NCI-H146 treated with DMSO at 0.1 percent for 48 hours (cell line): Measurements from ENCODE around the gene PLEKHH2.
"Not testable (repeated sequence)": the region's sequence is repeated elsewhere in the genome, so short reads cannot be mapped to it uniquely, and the experiment has no call there.

ENCODE experiments used
- DNase-seq: peaks from one replicate; lab custom pipeline; 2025; ENCODE audit not compliant: unreplicated experiment; lab: John Stamatoyannopoulos, UW

Gene PLEKHH2

DNA sequence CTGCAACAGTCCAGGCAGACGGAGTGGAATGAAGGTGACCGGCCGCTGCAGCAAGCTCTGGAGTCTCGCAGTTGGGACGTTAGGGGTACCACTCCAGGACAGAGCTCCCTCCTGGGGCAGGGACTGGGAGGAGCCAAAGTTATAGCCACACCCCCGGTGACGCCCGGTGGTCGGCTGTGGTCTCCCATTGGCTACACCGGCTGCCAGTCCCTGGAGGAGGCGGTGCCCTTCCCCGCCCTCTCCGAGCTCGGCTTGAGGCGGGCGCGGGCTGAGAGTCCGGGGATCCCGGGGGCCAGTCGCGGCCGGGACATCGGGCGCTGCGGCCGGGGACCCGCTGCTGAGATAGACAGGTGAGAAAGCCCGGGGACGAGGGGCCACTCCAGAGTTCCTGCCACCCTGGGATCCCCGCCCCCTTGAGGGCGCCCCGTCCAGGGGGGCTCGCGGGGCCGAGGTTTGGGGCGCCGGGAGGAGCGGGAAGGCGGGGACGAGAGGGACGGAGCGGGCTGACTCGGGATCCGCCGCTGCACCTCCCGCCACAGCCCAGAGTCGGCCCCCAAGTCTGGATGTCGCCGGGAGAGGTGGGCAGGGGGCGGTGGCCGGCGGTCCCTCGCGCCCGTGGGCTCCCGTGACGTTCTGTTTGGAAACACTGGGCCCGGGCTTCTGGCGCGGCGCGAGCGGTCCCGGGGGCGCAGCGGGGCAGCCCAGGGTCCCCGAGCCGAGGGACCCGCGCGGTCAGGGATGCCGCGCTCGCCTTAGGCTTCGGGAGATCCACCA lies at the start of gene PLEKHH2:
PLEKHH2 (plus strand) TSS at position 231 of the 774 bp plus-strand sequence. CDS start 7,414 bp downstream, outside the sequence.
- DNase-seq: peak; percentile 80

DNA sequence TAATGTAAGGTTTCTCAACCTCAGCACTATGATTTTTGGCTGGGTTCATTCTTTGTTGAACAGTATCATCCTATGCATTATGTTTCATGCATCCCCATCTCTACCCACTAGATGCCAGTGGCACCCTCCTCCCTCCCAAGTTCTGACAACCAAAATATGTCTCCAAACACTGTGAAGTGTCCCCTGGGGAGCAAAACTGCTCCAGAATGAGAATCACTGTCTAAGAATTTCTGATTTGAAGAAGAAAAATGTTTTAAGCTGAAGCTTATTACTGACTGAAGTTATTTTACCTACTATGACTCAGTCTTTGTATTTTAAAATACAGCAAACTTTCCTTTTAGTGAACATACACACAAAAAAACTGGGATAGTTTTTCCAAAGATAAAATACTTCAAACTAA lies 44.6 kb upstream of the PLEKHH2 start:
- DNase-seq: no peak

DNA sequence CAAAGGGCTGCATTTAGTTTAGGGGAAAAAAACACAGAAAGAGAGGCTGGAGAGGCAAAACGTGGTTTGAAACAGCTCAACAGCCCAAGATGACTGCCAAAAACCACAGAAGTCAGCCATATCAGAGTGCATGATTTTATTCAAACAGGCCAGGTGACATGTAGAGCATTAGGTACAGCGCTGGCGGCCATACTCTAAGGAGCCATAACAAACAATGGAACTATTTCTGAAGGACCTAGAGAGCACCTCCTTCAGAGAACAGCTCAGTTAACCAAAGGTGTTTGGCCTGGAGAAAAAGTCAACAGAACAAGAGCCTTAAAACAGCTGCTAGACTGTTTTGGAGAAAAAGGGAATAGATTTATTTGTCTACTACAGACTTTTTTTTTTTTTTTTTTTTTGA lies 43.8 kb upstream of the PLEKHH2 start:
- DNase-seq: no peak

DNA sequence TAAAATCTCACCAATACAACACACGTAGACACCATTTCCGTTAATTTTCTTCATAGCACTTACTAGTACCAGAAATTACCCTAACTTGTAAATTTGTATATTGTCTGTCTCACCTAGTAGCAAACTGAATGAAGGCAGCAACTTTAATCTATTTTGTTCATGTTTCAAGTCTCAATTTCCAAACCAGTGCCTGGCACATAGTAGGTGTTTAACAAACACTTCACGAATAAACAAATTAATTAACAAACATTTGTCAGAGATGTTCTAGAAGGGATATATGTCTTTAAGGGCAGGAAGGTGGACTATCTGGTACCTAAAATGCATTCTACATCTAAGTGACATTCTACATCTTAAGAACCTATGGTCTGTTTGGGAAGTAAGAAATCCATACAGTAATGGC lies 42.2 kb upstream of the PLEKHH2 start:
- no peak for DNase-seq

DNA sequence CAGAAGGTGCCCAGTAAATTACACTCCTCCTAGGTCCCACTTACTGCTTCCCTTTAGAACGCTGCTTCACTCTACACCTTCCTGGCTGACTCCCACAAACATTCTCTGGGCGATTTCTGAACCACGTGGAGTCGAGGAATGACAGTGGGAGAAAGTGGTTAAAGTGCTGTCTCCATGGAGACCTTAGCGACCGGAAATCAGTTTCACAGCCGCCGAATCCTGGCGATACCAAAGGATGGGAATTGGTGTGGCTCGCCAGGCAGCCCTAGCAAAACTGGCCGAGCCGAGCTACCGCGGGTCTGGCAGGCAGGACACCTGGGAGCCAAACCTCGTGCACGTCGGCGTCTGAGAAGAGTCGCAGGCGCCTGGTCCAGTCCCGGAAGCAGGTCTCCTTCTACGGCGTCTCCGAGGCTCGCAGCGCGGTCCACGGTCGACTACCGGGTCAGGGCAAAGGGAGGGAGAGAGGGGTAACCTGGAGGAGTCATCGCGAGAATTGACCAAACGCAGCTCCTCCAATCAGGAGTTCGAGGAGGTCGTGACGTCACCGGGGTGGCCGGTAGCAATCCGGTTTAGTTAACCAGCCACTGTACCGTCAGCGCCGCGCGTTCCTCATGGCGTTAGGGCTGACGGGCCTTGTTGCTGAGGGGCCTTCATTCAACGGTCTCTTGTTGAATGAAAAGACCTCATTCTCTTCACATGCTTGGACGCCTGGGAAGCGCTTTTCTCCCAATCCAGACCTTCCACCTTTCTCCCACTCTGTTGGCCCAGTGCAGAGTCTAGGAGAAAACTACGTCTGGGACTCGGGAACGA lies 41.3 kb upstream of the PLEKHH2 start, which contains the start of gene THADA:
THADA (minus strand) TSS at position 436 of the 810 bp plus-strand sequence. CDS start 3,646 bp downstream, outside the sequence.
- peak; percentile 94 for DNase-seq

DNA sequence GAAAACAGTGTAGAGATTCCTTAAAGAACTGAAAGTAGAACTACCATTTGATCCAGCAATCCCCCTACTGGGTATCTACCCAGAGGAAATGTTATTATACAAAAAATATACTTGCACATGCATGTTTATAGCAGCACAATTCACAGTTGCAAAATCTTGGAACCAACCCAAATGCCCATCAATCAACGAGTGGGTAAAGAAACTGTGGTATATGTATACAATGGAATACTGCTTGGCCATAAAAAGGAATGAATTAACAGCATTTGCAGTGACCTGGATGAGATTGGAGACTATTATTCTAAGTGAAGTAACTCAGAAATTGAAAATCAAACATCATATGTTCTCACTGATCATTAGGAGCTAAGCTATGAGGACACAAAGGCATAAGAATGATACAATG lies 36.5 kb upstream of the PLEKHH2 start:
- DNase-seq: not testable (repeated sequence)

DNA sequence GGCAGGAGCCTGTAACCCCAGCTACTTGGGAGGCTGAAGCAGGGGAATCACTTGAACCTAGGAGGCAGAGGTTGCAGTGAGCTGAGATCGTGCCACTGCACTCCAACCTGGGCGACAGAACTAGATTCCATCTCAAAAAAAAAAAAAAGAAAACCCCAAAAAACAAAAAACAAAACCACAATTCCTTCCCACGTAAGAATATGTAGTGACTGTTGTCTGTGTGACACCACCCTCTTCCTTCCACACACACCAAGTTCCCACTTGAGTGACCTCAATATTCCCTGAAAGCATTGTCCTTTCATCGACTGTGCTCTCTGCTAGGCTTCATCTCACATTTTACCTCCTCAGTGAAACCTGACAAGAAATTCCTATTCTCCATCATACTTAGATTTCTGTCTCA lies 32.4 kb upstream of the PLEKHH2 start:
- no peak for DNase-seq

DNA sequence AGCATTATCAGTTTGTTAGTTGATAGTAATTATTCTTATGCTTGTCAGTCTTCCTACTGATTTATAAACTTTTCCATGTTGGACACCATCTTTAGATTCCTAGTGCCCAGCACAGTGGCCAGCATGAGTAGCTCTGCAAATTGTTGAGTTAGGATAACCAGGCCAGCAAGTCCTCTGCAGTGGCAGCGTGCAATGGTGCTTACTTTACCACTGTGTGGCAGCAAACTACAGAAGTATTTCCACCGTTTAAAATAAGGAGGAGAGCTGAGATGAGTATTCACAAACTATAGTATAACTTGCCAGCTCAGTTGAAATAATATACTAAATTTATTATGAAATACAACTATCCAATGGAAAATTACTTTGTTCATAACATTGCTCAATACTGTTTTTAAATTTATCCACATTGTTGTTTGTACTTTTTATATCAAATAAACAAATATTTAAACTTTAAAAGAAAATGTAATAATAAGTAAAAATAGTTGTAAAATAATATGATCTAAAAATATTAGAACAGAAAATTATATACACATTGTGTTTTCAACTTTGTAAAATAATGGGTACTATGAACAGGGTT lies 31.9 kb upstream of the PLEKHH2 start:
- peak; percentile 35 for DNase-seq

DNA sequence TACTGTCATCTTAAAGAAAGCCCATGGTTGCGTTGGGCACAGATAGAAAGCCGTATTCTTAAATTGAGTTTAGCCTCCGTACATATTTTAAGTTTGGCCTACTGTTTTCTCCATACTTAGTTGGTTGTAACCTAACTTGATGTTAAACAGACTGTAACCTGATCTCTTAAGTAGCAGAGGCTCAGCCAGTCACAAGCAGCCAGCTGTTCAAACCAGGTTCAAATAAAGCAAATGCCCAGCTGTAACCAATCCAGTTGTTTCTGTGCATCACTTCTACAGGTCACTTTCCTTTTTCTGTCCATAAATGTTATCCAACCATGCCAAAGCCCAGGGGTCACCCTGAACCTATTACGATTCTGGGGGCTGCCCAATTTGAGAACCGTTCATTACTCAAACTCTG lies 31.2 kb upstream of the PLEKHH2 start:
- no peak for DNase-seq

DNA sequence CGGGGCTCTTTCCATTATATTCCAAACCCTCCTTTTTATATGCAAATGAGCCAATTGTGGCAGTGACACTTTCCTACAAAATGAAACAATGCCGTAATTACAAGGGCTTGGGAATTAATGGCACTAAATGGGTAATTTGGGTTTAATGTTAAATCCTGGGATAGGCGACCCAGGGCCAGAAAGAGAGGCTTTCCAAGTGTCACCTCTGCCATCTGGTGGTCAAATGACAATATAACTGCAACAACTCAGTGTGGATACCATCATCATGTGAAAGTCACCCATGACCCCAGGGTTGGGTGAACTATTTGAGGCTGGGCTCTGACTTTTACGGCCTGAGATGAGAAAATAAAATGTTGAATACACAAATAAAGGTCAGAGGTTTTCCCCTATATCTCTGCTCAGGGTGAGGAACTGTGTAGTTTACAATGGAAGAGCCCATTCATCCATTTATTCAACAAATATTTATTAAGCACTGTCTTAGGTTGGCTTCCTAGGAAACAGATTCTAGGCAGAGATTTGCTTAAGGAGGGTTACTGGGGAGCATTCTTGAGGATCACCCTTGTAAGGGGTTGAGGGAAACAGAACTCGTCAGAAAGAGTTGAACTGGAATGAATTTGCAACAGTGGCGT lies 27.7 kb upstream of the PLEKHH2 start:
- DNase-seq: peak; percentile 36

DNA sequence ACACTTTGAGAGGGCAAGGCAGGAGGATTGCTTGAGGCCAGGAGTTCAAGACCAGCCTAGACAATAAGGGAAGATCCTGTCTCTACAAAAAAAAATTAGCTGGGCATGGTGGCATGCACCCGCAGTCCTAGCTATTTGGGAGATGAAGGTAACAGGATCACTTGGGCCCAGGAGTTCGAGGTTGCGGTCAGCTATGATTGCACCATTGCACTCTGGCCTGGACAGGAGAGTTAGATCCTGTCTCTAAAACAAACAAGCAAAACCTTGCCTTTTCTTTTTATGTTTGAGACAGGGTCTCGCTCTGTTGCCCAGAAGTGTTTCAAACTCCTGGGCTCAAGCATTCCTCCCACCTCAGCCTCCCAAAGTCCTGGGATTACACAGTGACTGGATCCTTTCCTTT lies 26.7 kb upstream of the PLEKHH2 start:
- DNase-seq: no peak

DNA sequence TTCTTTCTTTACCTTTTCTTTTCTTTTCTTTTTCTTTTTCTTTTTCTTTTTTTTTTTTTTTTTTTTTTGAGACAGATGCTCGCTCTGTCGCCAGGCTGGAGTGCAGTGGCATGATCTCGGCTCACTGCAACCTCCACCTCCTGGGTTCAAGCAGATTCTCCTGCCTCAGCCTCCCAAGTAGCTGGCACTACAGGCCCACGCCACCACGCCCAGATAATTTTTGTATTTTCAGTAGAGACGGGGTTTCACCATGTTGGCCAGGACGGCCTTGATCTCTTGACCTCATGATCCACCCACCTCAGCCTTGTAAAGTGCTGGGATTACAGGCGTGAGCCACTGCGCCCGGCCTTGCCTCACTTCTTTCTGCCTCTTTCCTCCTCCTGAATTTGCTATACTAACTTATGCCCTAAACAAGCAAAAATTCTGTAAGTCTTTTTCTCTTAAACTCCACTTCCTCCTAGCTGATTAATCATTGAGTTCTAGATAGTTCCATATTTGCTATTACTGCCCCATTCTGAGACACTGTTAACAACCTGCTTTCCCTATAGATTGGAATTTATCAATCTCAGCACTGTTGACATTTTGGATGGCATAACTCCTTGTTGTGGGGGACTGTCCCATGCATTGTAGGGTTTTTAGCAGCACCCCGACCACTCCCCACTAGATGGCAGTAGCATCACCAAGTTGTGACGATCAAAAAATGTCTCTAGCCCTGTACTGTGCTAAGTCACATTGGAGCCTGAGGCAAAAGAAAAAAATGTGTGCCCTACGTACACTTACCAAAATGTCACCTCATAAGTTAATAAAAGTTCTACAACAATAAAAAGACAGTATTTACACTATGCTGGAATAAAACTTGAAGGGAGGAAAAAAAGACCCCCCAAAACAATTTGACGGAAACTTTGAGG lies 24.8 kb upstream of the PLEKHH2 start:
- peak; percentile 60 for DNase-seq

DNA sequence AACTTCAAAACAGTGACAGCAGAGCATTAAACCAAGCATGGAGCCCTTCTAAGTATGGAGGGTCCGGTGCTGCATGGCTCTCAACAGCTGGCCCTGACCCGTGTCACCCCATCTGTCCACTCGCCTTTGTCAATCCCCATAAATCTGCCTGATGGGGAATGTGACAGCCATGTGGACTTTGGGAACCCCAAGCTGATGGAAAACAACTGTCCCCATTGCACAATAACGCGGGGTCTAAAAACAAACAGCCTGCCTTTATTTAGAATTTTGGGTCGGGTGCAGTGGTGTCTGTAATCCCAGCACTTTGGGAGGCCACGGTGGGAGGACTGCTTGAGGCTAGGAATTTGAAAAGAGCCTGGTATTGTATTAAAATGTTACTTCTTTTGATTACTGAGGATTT lies 24.1 kb upstream of the PLEKHH2 start:
- DNase-seq: no peak

DNA sequence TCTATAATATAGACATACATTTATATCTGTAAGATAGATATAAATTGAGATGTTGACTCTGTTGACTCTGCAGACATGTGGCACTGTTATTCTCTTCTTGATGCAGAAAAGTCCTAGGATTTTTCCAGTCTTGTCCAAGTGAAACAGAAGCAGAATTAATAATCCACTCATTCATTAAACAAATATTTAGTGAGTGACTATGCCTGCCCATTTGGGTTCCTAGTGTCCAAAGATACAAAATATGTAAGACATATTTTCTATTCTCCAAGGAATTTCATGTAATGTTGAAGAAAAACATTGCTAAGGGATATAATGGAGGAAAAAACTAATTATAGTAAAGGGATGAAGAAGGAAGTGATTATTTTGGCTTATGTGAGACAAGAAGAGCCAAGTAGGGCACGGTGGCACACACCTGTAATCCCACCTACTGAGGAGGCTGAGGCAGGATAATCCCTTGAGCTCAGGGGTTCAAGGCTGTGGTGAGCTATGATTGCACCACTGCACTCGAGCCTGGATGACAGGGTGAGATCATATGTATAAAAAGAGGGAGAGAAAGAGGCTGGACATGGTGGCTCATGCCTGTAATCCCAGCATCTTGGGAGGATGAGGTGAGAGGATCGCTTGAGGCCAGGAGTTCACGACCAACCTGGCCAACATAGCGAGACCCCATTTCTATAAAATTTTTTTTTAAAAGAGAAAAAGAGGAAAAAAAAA lies 19.9 kb upstream of the PLEKHH2 start:
- no peak for DNase-seq

DNA sequence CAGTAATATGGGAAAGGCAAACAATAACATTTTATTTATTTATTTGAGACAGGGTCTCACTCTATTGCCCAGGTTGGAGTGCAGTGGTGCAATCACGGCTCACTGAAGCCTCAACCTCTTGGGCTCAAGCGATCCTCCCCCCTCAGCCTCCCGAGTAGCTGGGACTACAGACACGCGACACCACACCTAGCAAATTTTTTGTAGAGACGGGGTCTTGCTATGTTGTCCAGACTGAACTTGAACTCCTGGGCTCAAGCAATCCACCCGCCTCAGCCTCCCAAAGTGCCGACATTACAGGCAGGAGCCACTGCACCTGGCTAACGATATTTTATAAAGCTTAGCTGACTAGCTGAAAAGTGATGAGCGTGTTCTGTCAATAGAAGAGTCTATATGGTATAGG lies 17.5 kb upstream of the PLEKHH2 start:
- DNase-seq: no peak

DNA sequence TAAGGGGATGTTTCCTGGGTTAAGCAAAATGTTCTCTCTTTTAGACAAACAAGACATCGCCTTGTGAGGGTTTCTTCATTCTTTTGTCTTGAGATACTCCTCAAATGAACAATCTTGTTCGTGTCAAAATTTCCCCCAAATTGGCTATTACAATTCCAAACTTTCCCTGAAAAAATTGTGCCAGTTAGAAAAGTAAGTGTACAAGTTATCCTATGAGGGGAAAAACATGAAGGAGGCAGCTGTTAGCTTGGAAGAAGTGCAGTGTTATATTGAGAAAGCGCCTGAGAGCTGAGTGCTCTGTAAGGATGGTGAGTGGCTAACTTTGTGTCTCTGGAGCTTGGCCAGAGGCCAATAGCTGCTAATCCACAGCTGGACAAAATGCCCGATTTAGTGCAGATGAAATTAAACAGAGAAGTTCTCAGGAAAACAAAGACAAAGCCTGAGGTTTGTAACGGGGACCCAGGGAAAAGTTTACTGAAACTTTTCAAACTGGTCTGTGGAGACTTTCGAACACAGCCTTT lies 14.1 kb upstream of the PLEKHH2 start:
- no peak for DNase-seq

DNA sequence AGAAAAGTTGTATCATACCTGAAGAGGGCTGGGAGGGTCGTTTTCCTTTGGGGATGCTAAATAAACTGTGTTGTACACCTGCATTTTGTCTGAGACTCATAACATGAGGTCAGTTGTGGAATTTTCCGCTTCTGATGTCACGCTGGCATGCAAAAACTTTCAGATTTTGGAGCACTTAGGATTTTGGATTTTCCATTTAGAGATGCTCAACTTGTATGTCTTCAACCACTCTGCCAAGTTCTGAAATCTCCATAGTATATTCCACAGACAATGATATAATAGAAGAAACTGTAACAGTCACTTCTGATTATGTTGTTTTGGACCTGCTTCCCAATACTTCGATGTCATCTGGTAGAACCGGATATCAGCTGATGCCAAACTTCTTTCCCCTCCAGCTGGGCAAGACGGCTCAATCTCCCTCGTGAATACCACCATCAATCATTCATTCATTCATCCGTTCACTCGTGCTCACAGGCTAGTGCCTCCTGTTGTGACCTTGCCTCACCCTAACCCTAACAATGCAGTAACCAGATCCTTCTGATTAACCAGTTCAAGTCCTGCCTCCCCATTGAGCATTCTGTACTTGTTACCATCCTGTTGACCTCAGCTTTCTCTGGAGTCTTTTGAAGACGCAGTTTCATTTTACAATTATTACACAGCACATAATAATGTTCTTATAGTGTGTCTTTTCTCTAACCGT lies 5.3 kb upstream of the PLEKHH2 start:
- DNase-seq: no peak

DNA sequence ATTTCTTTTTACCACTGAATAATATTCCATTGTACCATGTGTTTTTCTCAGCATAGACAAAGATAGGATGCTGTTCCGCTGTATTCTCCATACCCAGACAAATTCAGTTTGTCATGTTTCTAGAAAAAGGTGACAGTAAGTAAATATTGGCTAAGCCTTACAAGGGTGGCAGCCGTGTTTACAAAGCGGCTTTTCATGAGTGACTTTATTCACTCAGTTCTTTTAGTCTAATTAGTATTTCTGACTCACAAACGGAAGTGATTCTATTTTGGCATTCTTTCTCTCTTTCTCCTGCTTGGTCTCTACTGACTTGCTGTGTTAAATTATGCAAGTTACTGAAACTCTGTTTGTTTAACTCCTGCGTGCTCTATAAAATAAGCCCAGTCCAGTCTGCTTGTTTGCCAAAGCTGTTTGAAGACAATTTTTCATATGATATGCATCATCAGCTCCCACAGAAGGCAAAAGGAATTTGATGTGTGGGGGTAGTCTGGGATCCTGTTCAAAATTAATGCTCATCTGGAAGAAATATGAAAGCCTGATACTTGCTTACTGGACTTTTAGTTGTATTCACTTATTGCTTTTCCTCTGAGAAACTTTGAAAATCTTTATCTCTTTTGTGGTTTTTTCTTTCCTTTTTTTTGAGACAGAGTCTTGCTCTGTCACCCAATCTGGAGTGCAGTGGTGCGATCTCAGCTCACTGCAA lies 2.3 kb upstream of the PLEKHH2 start:
- peak; percentile 98 for DNase-seq
